Liver (tissue), 3 donors: ENCODE results near the gene SGF29.

ENCODE experiments used
- ATF3 ChIP-seq: IDR thresholded peaks from 2 replicates; pipeline ENCODE4 v1.6.1; 2016; ENCODE audit warnings: antibody characterized with exemption
- CTCF ChIP-seq: fragments of 150-350 bp; IDR thresholded peaks from 2 replicates; pipeline ENCODE4 v1.5.1; 2017; ENCODE audit warnings: improper control_type of control experiment, low read depth, low read length; ENCODE audit not compliant: missing input control
- EGR1 ChIP-seq, 2 donors: IDR thresholded peaks; 2 replicates each; pipeline ENCODE4 v1.6.1; 2016 to 2018; ENCODE audit warnings: antibody characterized with exemption in 2 of 2, low read depth in 2 of 2
- JUND ChIP-seq, 2 donors: IDR thresholded peaks; 2 replicates each; pipeline ENCODE4 v1.6.1; 2016; ENCODE audit warnings: antibody characterized with exemption in 2 of 2
- MAX ChIP-seq: IDR thresholded peaks from 2 replicates; pipeline ENCODE4 v1.6.1; 2016; ENCODE audit warnings: antibody characterized with exemption
- RAD21 ChIP-seq, 2 donors: IDR thresholded peaks; 2 replicates each; pipeline ENCODE4 v1.6.1; 2016; ENCODE audit warnings: antibody characterized with exemption in 2 of 2, mild to moderate bottlenecking in 2 of 2
- REST ChIP-seq: IDR thresholded peaks from 2 replicates; pipeline ENCODE4 v1.6.1; 2016; ENCODE audit warnings: antibody characterized with exemption, mild to moderate bottlenecking
- RXRA ChIP-seq, 2 donors: IDR thresholded peaks; 2 replicates each; pipeline ENCODE4 v1.6.1; 2017 to 2018; ENCODE audit warnings: antibody characterized with exemption in 2 of 2, mild to moderate bottlenecking in 1 of 2
- SP1 ChIP-seq: IDR thresholded peaks from 2 replicates; pipeline ENCODE4 v1.6.1; 2018; ENCODE audit warnings: antibody characterized with exemption, mild to moderate bottlenecking
- TAF1 ChIP-seq: conservative IDR thresholded peaks from 2 replicates; pipeline ENCODE4 v1.6.1; 2016; ENCODE audit warnings: antibody characterized with exemption, mild to moderate bottlenecking
- YY1 ChIP-seq: IDR thresholded peaks from 2 replicates; pipeline ENCODE4 v1.6.1; 2016; ENCODE audit warnings: antibody characterized with exemption, mild to moderate bottlenecking
- ZBTB33 ChIP-seq: IDR thresholded peaks from 2 replicates; pipeline ENCODE4 v1.6.1; 2016; ENCODE audit warnings: antibody characterized with exemption
- donor health status: healthy.
- donor health status: healthy.

- no peak for TF ChIP-seq CTCF
- no peak for TF ChIP-seq REST
- no peak for TF ChIP-seq TAF1
- no peak for TF ChIP-seq RAD21 (IDR thresholded peaks at IDR 0.05)
- TF ChIP-seq EGR1 (IDR thresholded peaks at IDR 0.05; ENCODE audit: low read depth in 2 of 2), result no peak
- peak; percentile 89 for TF ChIP-seq YY1
- TF ChIP-seq ZBTB33, result peak; percentile 70
- TF ChIP-seq SP1, result peak; percentile 45
- TF ChIP-seq ATF3, result no peak
- peak; percentile 84 for TF ChIP-seq MAX
- peak in 1 of 2 donors; percentile 44 for TF ChIP-seq JUND (IDR thresholded peaks at IDR 0.05)
- peak in 1 of 2 donors; percentile 78 for TF ChIP-seq RXRA (IDR thresholded peaks at IDR 0.05)
These were observed 19.0 kb upstream of the SGF29 start for GRCh38 chr16:28534542-28535373.
